GM23338 (cell line): ENCODE results near the gene LEKR1.

ENCODE experiments used
- CREB1 ChIP-seq: fragments of 250-450 bp; sonication (Bioruptor Pico); IDR thresholded peaks from 2 replicates; pipeline ENCODE4 v1.5.0; 2020; ENCODE audit warnings: low read depth, mild to moderate bottlenecking, moderate library complexity
- CTCF ChIP-seq, 2 experiments: fragments of 200-600 bp in 1 of 2; sonication (generic) in 1 of 2; conservative IDR thresholded peaks; 2 replicates each; pipeline versions ENCODE4 v1.5.1 to v1.6.1; 2016 to 2017; ENCODE audit warnings: antibody characterized with exemption in 2 of 2, low read depth in 2 of 2, mild to moderate bottlenecking in 2 of 2, moderate library complexity in 1 of 2
- ETS1 ChIP-seq: IDR thresholded peaks from 2 replicates; pipeline ENCODE4 v1.6.1; 2016; ENCODE audit warnings: antibody characterized with exemption
- EZH2 ChIP-seq: fragments of 200-600 bp; sonication (generic); IDR thresholded peaks from one replicate; pipeline ENCODE4 v1.8.0; 2017; ENCODE audit warnings: antibody characterized with exemption, mild to moderate bottlenecking, low read depth; ENCODE audit not compliant: unreplicated experiment
- EZH2phosphoT487 ChIP-seq: fragments of 200-600 bp; sonication (generic); IDR thresholded peaks from one replicate; pipeline ENCODE4 v1.8.1; 2018; ENCODE audit warnings: antibody characterized with exemption; ENCODE audit not compliant: unreplicated experiment
- JUNB ChIP-seq: IDR thresholded peaks from one replicate; pipeline ENCODE4 v1.6.1; 2016; ENCODE audit warnings: antibody characterized with exemption; ENCODE audit not compliant: unreplicated experiment
- NANOG ChIP-seq: IDR thresholded peaks from 2 replicates; pipeline ENCODE4 v1.6.1; 2016; ENCODE audit warnings: antibody characterized with exemption, borderline replicate concordance
- POLR2AphosphoS5 ChIP-seq: IDR thresholded peaks from 2 replicates; pipeline ENCODE4 v1.6.1; 2016; ENCODE audit warnings: antibody characterized with exemption, low read depth
- REST ChIP-seq: IDR thresholded peaks from one replicate; pipeline ENCODE4 v1.6.1; 2018; ENCODE audit warnings: antibody characterized with exemption; ENCODE audit not compliant: unreplicated experiment
- STAT1 ChIP-seq: IDR thresholded peaks from one replicate; pipeline ENCODE4 v1.6.1; 2016; ENCODE audit warnings: antibody characterized with exemption; ENCODE audit not compliant: unreplicated experiment
- ZNF331 ChIP-seq: fragments of 250-450 bp; sonication (Bioruptor Pico); IDR thresholded peaks from 2 replicates; pipeline ENCODE4 v1.5.0; 2020; ENCODE audit warnings: low read depth, mild to moderate bottlenecking, moderate library complexity
- ZNF462 ChIP-seq: fragments of 250-450 bp; sonication (Bioruptor Pico); IDR thresholded peaks from 2 replicates; pipeline ENCODE4 v1.5.0; 2020; ENCODE audit warnings: mild to moderate bottlenecking, moderate library complexity

- TF ChIP-seq CTCF (conservative IDR thresholded peaks at IDR 0.05; ENCODE audit: low read depth in 2 of 2) (no peak), EZH2phosphoT487 (no peak), POLR2AphosphoS5 (no peak), REST (no peak), CREB1 (CRISPR knock-in tag) (no peak), EZH2 (no peak), ZNF462 (CRISPR knock-in tag) (no peak), ETS1 (no peak), STAT1 (no peak), NANOG (no peak), JUNB (no peak), ZNF331 (CRISPR knock-in tag) (no peak)
Measured at GRCh38 chr3:156910022-156910421, 83.9 kb downstream of the LEKR1 start.
